Measurements from ENCODE around the gene NEK1.

GRCh38 chr4:169359961-169360360, 252.4 kb downstream of the NEK1 start:
- TF ChIP-seq CTCF (IDR thresholded peaks at IDR 0.05; ENCODE audit: insufficient read depth, low read length, poor library complexity, severe bottlenecking) = no peak
- TF ChIP-seq EZH2phosphoT487 (conservative IDR thresholded peaks at IDR 0.05; ENCODE audit: low read length) = no peak
